OCI-LY7 (cell line): ENCODE data around the gene VENTX. TPM values are rescaled to one million over a fixed set of nuclear protein-coding genes. Genes with fewer than 3 reads are reported as not detected.

ENCODE experiments used
- BruUV-seq: library from RNA; stranded (reverse); fragments of 400-500 nt; replicated peaks from 2 replicates; lab custom pipeline; 2021; lab: Mats Ljungman, UMichigan
- CTCF ChIA-PET: fragments of 300-600 bp; sonication (Branson Sonifier 250); formaldehyde crosslinking; loops from one replicate; lab custom pipeline; 2022; ENCODE audit warnings: antibody characterized with exemption; ENCODE audit not compliant: unreplicated experiment; lab: Charles Lee
- POLR2A ChIA-PET: fragments of 300-600 bp; sonication (Branson Sonifier 250); formaldehyde crosslinking; loops from one replicate; lab custom pipeline; 2022; ENCODE audit warnings: antibody characterized with exemption; lab: Charles Lee
- DNase-seq: peaks from one replicate; pipeline ENCODE4 v3.0.0-alpha.2; 2015; ENCODE audit warnings: low spot score
- H2AFZ ChIP-seq: fragments of 200-600 bp; sonication (generic), shearing (Covaris generic); 2 replicates; pipeline ENCODE4 v1.6.1; 2014; ENCODE audit warnings: mild to moderate bottlenecking, antibody characterized with exemption, low read length, moderate library complexity
- H3K27ac ChIP-seq: fragments of 200-600 bp; sonication (generic); 2 replicates; pipeline ENCODE4 v1.5.1; 2014; ENCODE audit warnings: mixed run types, low read depth, mild to moderate bottlenecking, moderate library complexity, low read length, inconsistent platforms; ENCODE audit not compliant: poor library complexity, severe bottlenecking
- H3K36me3 ChIP-seq: fragments of 200-600 bp; sonication (generic); 2 replicates; pipeline ENCODE4 v1.6.1; 2014; ENCODE audit warnings: mild to moderate bottlenecking, antibody characterized with exemption, low read length, moderate library complexity, mixed read lengths; ENCODE audit not compliant: insufficient read depth
- H3K4me1 ChIP-seq: fragments of 200-600 bp; sonication (generic); 2 replicates; pipeline ENCODE4 v1.5.1; 2014; ENCODE audit warnings: mild to moderate bottlenecking, low read length; ENCODE audit not compliant: insufficient read depth, poor library complexity, severe bottlenecking
- H3K4me2 ChIP-seq: fragments of 200-600 bp; sonication (generic); 2 replicates; pipeline ENCODE4 v1.6.1; 2014; ENCODE audit warnings: mild to moderate bottlenecking, low read length
- H3K4me3 ChIP-seq: fragments of 200-600 bp; sonication (generic); 2 replicates; pipeline ENCODE4 v1.5.1; 2014; ENCODE audit warnings: mild to moderate bottlenecking, low read depth, low read length; ENCODE audit not compliant: poor library complexity, severe bottlenecking
- H3K79me2 ChIP-seq: fragments of 200-600 bp; sonication (generic); 2 replicates; pipeline ENCODE4 v1.6.1; 2016; ENCODE audit warnings: low read depth, mild to moderate bottlenecking, low read length, moderate library complexity, mixed read lengths; ENCODE audit not compliant: insufficient read depth
- H3K9me2 ChIP-seq: fragments of 200-600 bp; sonication (generic); 2 replicates; pipeline ENCODE4 v1.6.1; 2016; ENCODE audit warnings: mild to moderate bottlenecking, low read length, mixed read lengths; ENCODE audit not compliant: insufficient read depth
- H3K9me3 ChIP-seq: fragments of 200-600 bp; sonication (generic); 2 replicates; pipeline ENCODE4 v1.6.1; 2014; ENCODE audit warnings: mild to moderate bottlenecking, mixed run types, low read length, mixed read lengths
- H4K20me1 ChIP-seq: fragments of 200-600 bp; sonication (generic); 2 replicates; pipeline ENCODE4 v1.6.1; 2014; ENCODE audit warnings: mild to moderate bottlenecking, antibody characterized with exemption, low read length, moderate library complexity, mixed read lengths; ENCODE audit not compliant: insufficient read depth
- CTCF ChIP-seq: fragments of 200-600 bp; sonication (generic); conservative IDR thresholded peaks from 2 replicates; pipeline ENCODE4 v1.5.1; 2014; ENCODE audit warnings: mild to moderate bottlenecking, antibody characterized with exemption, low read length, moderate library complexity, mixed read lengths
- EZH2phosphoT487 ChIP-seq: fragments of 200-600 bp; sonication (generic); IDR thresholded peaks from 2 replicates; pipeline ENCODE4 v1.6.1; 2018; ENCODE audit warnings: low read depth, borderline replicate concordance, mild to moderate bottlenecking, mixed run types, antibody characterized with exemption, low read length, moderate library complexity, mixed read lengths
- intact Hi-C: fragments of 100-400 bp; cut with micrococcal nuclease; formaldehyde crosslinking; loops from one replicate; pipeline ENCODE4 v1.10.0; 2022; ENCODE audit not compliant: unreplicated experiment
- total RNA-seq, 2 experiments: library from RNA; depleted of rRNA in 1 of 2; stranded (reverse); fragments of >200 nt in 1 of 2; shearing (Covaris generic) in 1 of 2; gene quantifications; 2 replicates each; pipeline ENCODE4 v1.2.3, GENCODE V29; 2014 to 2022

VENTX gene
- total RNA-seq, 2 experiments from 2014 or later, result not detected

- TF ChIP-seq EZH2phosphoT487 (no peak), CTCF (no peak)
- no peak overlapping the region for H2AFZ ChIP-seq
- BruUV-seq, result no TSS peak
- no peaks in the 10 kb centered on the region for H3K36me3 ChIP-seq
- CTCF ChIA-PET, result no interaction called here
- H3K9me3 ChIP-seq, result no peaks in the 10 kb centered on the region
- no peak overlapping the region for H3K4me2 ChIP-seq
- no peak overlapping the region for H3K27ac ChIP-seq
- POLR2A ChIA-PET, result no interaction called here
- no peak overlapping the region for H3K4me3 ChIP-seq
- no peaks in the 10 kb centered on the region for H4K20me1 ChIP-seq
- DNase-seq, result no peak
- intact Hi-C loops, result no loop called here
- no peaks in the 10 kb centered on the region for H3K9me2 ChIP-seq
- H3K4me1 ChIP-seq, result no peaks in the 10 kb centered on the region
- H3K79me2 ChIP-seq, result no peaks in the 10 kb centered on the region
Observed at GRCh38 chr10:133195611-133196010, 42.0 kb upstream of the VENTX start.

- Histone ChIP-seq H3K79me2 (no peaks in the 10 kb centered on the region), H3K9me3 (no peaks in the 10 kb centered on the region), H3K9me2 (no peaks in the 10 kb centered on the region), H3K27ac (no peak overlapping the region), H4K20me1 (no peaks in the 10 kb centered on the region), H2AFZ (no peak overlapping the region), H3K4me3 (no peak overlapping the region), H3K4me2 (no peak overlapping the region), H3K36me3 (no peaks in the 10 kb centered on the region), H3K4me1 (no peaks in the 10 kb centered on the region)
- ChIA-PET POLR2A (no interaction called here), CTCF (no interaction called here)
- intact Hi-C loops, result no loop called here
- no peak for DNase-seq
- TF ChIP-seq CTCF (no peak), EZH2phosphoT487 (no peak)
- BruUV-seq, result no TSS peak
Observed at GRCh38 chr10:133196221-133196915, 41.3 kb upstream of the VENTX start.

- POLR2A ChIA-PET, result no interaction called here
- no peak overlapping the region for H3K4me2 ChIP-seq
- TF ChIP-seq CTCF, result no peak
- no peak for TF ChIP-seq EZH2phosphoT487
Observed at GRCh38 chr10:133196936-133197758, 40.5 kb upstream of the VENTX start.

More at GRCh38 chr10:133196936-133197758, 40.5 kb upstream of the VENTX start:
- H3K36me3 ChIP-seq, result no peaks in the 10 kb centered on the region
- H3K27ac ChIP-seq, result no peak overlapping the region
- H3K4me3 ChIP-seq, result no peak overlapping the region
- intact Hi-C loops, result no loop called here
- H3K79me2 ChIP-seq, result no peaks in the 10 kb centered on the region
- no peak for DNase-seq
- H4K20me1 ChIP-seq, result no peaks in the 10 kb centered on the region
- no peaks in the 10 kb centered on the region for H3K4me1 ChIP-seq
- no peaks in the 10 kb centered on the region for H3K9me2 ChIP-seq
- BruUV-seq, result no TSS peak
- no peak overlapping the region for H2AFZ ChIP-seq
- CTCF ChIA-PET, result no interaction called here
- no peaks in the 10 kb centered on the region for H3K9me3 ChIP-seq
